Tibial nerve (tissue), 4 donors: ENCODE data around the gene CYP2J2. TPM values are rescaled to one million over a fixed set of nuclear protein-coding genes. Genes with fewer than 3 reads are reported as not detected.

Experiments
- DNase-seq, 2 donors: peaks; one replicate each; pipeline ENCODE4 v3.0.0-alpha.2; 2019; ENCODE audit warnings: low spot score in 2 of 2
- H3K27ac ChIP-seq, 4 donors: fragments of 200-600 bp; sonication (generic) in 3 of 4; one replicate each; pipeline ENCODE4 v1.5.1; 2017 to 2019; ENCODE audit warnings: mild to moderate bottlenecking in 1 of 4
- H3K27me3 ChIP-seq, 2 donors: fragments of 200-600 bp; sonication (generic) in 1 of 2; one replicate each; pipeline versions ENCODE4 v1.5.1 to v1.6.0; 2017 to 2019
- H3K36me3 ChIP-seq, 3 donors: fragments of 200-600 bp; sonication (generic); one replicate each; pipeline ENCODE4 v1.5.1; 2018 to 2019
- H3K4me1 ChIP-seq, 4 donors: fragments of 200-600 bp; sonication (generic) in 3 of 4; one replicate each; pipeline ENCODE4 v1.5.1; 2017 to 2019
- H3K4me3 ChIP-seq, 4 donors: fragments of 200-600 bp; sonication (generic) in 3 of 4; one replicate each; pipeline ENCODE4 v1.5.1; 2017 to 2019; ENCODE audit warnings: mild to moderate bottlenecking in 1 of 4, moderate library complexity in 1 of 4
- H3K9me3 ChIP-seq, 4 donors: fragments of 200-600 bp; sonication (generic) in 3 of 4; one replicate each; pipeline ENCODE4 v1.5.1; 2017 to 2019
- CTCF ChIP-seq, 5 experiments: fragments of 200-600 bp in 3 of 5; fragments of 450-650 bp in 2 of 5; sonication (generic) in 3 of 5; IDR thresholded peaks; one replicate each; pipeline ENCODE4 v1.5.1; 2016 to 2019; ENCODE audit warnings: antibody characterized with exemption in 5 of 5, mild to moderate bottlenecking in 3 of 5, moderate library complexity in 2 of 5
- EP300 ChIP-seq, 2 donors: sonication (generic); formaldehyde crosslinking; IDR thresholded peaks; one replicate each; pipeline ENCODE4 v1.6.1; 2017; ENCODE audit warnings: antibody characterized with exemption in 2 of 2, mild to moderate bottlenecking in 1 of 2
- POLR2A ChIP-seq, 2 donors: fragments of 450-650 bp; IDR thresholded peaks; one replicate each; pipeline ENCODE4 v1.6.1; 2017; ENCODE audit warnings: antibody characterized with exemption in 2 of 2, mild to moderate bottlenecking in 2 of 2, moderate library complexity in 2 of 2
- WGBS, 2 donors: methylation state at CpG; one replicate each; pipeline ENCODE4 v1.1.5; 2018; 5-methylcytosine and 5-hydroxymethylcytosine counted together
- total RNA-seq, 4 donors: library from RNA; depleted of rRNA; stranded (reverse); fragments of >200 nt; gene quantifications; one replicate each; pipeline ENCODE4 v1.1.0, GENCODE V29; 2016

CYP2J2 gene
- total RNA-seq, 4 donors from 2014 or later, result 10.8 to 17.8 (median 13.5) TPM

GRCh38 chr1:59879996-59880505 is 46.5 kb downstream of the CYP2J2 start:
- H3K4me1 ChIP-seq, result no peaks in the 10 kb centered on the region
- H3K4me3 ChIP-seq, result no peak overlapping the region
- DNase-seq, result no peak
- peaks cover 0 to 18% (median 3%) of the 10 kb centered on the region in 4 donors for H3K9me3 ChIP-seq
- no peaks in the 10 kb centered on the region for H3K36me3 ChIP-seq
- TF ChIP-seq CTCF (IDR thresholded peaks at IDR 0.05), result no peak
- TF ChIP-seq POLR2A (IDR thresholded peaks at IDR 0.05), result no peak
- TF ChIP-seq EP300 (IDR thresholded peaks at IDR 0.05), result no peak
- no peaks in the 10 kb centered on the region for H3K27me3 ChIP-seq
- H3K27ac ChIP-seq, result no peak overlapping the region
- 61% methylated on average over 3 of the region's 3 CpGs for WGBS, 2 donors

GRCh38 chr1:59879574-59879973 is 47.0 kb downstream of the CYP2J2 start:
- 28 to 33% methylated on average over 5 of the region's 5 CpGs for WGBS, 2 donors
- DNase-seq, result peak; percentile 30 to 78
- Histone ChIP-seq H3K4me3 (no peak overlapping the region), H3K4me1 (no peaks in the 10 kb centered on the region), H3K9me3 (peaks cover 0 to 18% (median 3%) of the 10 kb centered on the region in 4 donors), H3K27ac (no peak overlapping the region), H3K27me3 (no peaks in the 10 kb centered on the region), H3K36me3 (no peaks in the 10 kb centered on the region)
- no peak for TF ChIP-seq EP300 (IDR thresholded peaks at IDR 0.05)
- peak; percentile 36 to 66 (median 39) for TF ChIP-seq CTCF (IDR thresholded peaks at IDR 0.05)
- TF ChIP-seq POLR2A (IDR thresholded peaks at IDR 0.05), result no peak

- H3K36me3 ChIP-seq, result no peaks in the 10 kb centered on the region
- H3K4me3 ChIP-seq, result no peak overlapping the region
- no peak overlapping the region for H3K27ac ChIP-seq
- no peak for DNase-seq
- no peaks in the 10 kb centered on the region for H3K27me3 ChIP-seq
- 74 to 78% methylated on average over 3 of the region's 3 CpGs for WGBS, 2 donors
- no peak for TF ChIP-seq POLR2A (IDR thresholded peaks at IDR 0.05)
- TF ChIP-seq EP300 (IDR thresholded peaks at IDR 0.05), result no peak
- no peak for TF ChIP-seq CTCF (IDR thresholded peaks at IDR 0.05)
- no peaks in the 10 kb centered on the region for H3K4me1 ChIP-seq
- peaks cover 0 to 18% (median 3%) of the 10 kb centered on the region in 4 donors for H3K9me3 ChIP-seq
These were observed 48.2 kb downstream of the CYP2J2 start for GRCh38 chr1:59878370-59878769.

GRCh38 chr1:59877108-59877682 is 49.4 kb downstream of the CYP2J2 start:
- no peak for DNase-seq
- H3K36me3 ChIP-seq, result no peaks in the 10 kb centered on the region
- no peak for TF ChIP-seq CTCF (IDR thresholded peaks at IDR 0.05)
- no peak for TF ChIP-seq POLR2A (IDR thresholded peaks at IDR 0.05)
- no peak for TF ChIP-seq EP300 (IDR thresholded peaks at IDR 0.05)
- H3K27me3 ChIP-seq, result no peaks in the 10 kb centered on the region
- H3K4me3 ChIP-seq, result no peak overlapping the region
- no peak overlapping the region for H3K27ac ChIP-seq
- no peaks in the 10 kb centered on the region for H3K4me1 ChIP-seq
- 85 to 96% methylated on average over 2 of the region's 2 CpGs for WGBS, 2 donors
- peaks cover 0 to 18% (median 3%) of the 10 kb centered on the region in 4 donors for H3K9me3 ChIP-seq

- DNase-seq, result no peak
- H3K27ac ChIP-seq, result no peak overlapping the region
- H3K4me3 ChIP-seq, result no peak overlapping the region
- H3K4me1 ChIP-seq, result no peaks in the 10 kb centered on the region
- H3K27me3 ChIP-seq, result no peaks in the 10 kb centered on the region
- TF ChIP-seq CTCF (IDR thresholded peaks at IDR 0.05) (no peak), POLR2A (IDR thresholded peaks at IDR 0.05) (no peak), EP300 (IDR thresholded peaks at IDR 0.05) (no peak)
- peaks cover 0 to 5% (median 0%) of the 10 kb centered on the region in 3 donors for H3K36me3 ChIP-seq
- peaks cover 0 to 5% (median 0%) of the 10 kb centered on the region in 4 donors for H3K9me3 ChIP-seq
These were observed 54.8 kb downstream of the CYP2J2 start for GRCh38 chr1:59871746-59872145.
